ENCODE results near the gene ARHGEF28. TPM values are rescaled to one million over a fixed set of nuclear protein-coding genes. Genes with fewer than 3 reads are reported as not detected.

The ARHGEF28 gene
- total and polyA plus RNA-seq, 9 of the 15 experiments (the other 6 are each of a cell fraction or from before 2014, with no cell fraction given), result 0.27 TPM; not detected in 8

DNA sequence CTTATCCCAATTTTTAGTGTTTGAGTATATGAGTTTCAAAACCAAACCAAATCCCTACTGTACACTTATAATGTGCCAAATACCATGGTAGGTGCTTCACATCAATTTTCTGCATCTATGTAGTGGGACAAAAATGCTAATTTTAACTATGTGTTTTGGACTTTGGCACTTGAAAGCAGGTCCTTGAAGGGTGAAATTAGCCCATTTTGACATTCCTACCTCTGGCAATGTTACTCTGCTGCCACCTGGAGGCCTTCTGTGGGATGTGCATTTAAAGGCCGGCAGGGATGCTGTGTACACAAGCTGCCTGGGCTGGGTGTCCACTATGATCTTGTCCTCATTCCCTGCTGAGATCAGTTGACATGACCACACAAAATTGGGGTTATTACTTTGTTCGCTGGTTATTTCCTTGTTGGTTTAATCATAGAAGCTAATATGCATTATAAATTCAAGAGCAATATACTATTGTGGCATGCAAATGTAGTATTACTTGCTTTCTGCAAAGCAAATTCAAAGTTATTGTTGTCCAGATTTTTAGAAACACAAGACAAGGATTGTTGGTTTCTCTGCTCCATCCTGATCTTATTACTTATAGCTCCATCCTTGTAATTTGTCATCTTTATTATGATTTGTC, 166.8 kb downstream of the ARHGEF28 start (continued):
- TF ChIP-seq, protein P1, sequence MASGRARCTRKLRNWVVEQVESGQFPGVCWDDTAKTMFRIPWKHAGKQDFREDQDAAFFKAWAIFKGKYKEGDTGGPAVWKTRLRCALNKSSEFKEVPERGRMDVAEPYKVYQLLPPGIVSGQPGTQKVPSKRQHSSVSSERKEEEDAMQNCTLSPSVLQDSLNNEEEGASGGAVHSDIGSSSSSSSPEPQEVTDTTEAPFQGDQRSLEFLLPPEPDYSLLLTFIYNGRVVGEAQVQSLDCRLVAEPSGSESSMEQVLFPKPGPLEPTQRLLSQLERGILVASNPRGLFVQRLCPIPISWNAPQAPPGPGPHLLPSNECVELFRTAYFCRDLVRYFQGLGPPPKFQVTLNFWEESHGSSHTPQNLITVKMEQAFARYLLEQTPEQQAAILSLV (tag; IDR thresholded peaks at IDR 0.05), result no peak
- peak; percentile 70 for TF ChIP-seq TEAD4 (IDR thresholded peaks at IDR 0.05; ENCODE audit: low read length)
- TF ChIP-seq TEAD4 (CRISPR knock-in tag; IDR thresholded peaks at IDR 0.05; ENCODE audit: borderline replicate concordance), result no peak
- TF ChIP-seq STAG1 (CRISPR knock-in tag; IDR thresholded peaks at IDR 0.05; ENCODE audit: borderline replicate concordance), result peak; percentile 91
- TF ChIP-seq CC2D1A (IDR thresholded peaks at IDR 0.05), result 0 out of 2 replicates have a peak, but pooled peaks have one; percentile 38
- 0 out of 4 replicates have a peak, but pooled peaks of 1 of the 2 experiments have one; percentile 20 for TF ChIP-seq MAZ (CRISPR knock-in tag; conservative IDR thresholded peaks at IDR 0.05 in 1 of 2, IDR thresholded peaks at IDR 0.05 in 1 of 2)
- no peak for TF ChIP-seq RNF2 (IDR thresholded peaks at IDR 0.05)
- TF ChIP-seq EWSR1 (IDR thresholded peaks at IDR 0.05; ENCODE audit: borderline replicate concordance, low read depth, partially characterized antibody), result no peak
- no peak for TF ChIP-seq KAT8 (IDR thresholded peaks at IDR 0.05; ENCODE audit: low read depth)
- peak; percentile 57 to 66; a peak in 2 of 4 replicates for TF ChIP-seq FOXK2 (conservative IDR thresholded peaks at IDR 0.05 in 1 of 2, IDR thresholded peaks at IDR 0.05 in 1 of 2; ENCODE audit: low read depth in 2 of 2)
- TF ChIP-seq FOXA3 (CRISPR knock-in tag; conservative IDR thresholded peaks at IDR 0.05 in 1 of 2, IDR thresholded peaks at IDR 0.05 in 1 of 2), result peak; percentile 81 to 93
- TF ChIP-seq SNRNP70 (optimal IDR thresholded peaks at IDR 0.05; ENCODE audit: low read depth, low read length), result no peak
- TF ChIP-seq, protein P2, sequence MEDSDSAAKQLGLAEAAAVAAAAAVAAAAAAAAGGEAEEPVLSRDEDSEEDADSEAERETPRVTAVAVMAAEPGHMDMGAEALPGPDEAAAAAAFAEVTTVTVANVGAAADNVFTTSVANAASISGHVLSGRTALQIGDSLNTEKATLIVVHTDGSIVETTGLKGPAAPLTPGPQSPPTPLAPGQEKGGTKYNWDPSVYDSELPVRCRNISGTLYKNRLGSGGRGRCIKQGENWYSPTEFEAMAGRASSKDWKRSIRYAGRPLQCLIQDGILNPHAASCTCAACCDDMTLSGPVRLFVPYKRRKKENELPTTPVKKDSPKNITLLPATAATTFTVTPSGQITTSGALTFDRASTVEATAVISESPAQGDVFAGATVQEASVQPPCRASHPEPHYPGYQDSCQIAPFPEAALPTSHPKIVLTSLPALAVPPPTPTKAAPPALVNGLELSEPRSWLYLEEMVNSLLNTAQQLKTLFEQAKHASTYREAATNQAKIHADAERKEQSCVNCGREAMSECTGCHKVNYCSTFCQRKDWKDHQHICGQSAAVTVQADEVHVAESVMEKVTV (CRISPR knock-in tag; IDR thresholded peaks at IDR 0.05), result peak; percentile 94
- TF ChIP-seq, protein P3, sequence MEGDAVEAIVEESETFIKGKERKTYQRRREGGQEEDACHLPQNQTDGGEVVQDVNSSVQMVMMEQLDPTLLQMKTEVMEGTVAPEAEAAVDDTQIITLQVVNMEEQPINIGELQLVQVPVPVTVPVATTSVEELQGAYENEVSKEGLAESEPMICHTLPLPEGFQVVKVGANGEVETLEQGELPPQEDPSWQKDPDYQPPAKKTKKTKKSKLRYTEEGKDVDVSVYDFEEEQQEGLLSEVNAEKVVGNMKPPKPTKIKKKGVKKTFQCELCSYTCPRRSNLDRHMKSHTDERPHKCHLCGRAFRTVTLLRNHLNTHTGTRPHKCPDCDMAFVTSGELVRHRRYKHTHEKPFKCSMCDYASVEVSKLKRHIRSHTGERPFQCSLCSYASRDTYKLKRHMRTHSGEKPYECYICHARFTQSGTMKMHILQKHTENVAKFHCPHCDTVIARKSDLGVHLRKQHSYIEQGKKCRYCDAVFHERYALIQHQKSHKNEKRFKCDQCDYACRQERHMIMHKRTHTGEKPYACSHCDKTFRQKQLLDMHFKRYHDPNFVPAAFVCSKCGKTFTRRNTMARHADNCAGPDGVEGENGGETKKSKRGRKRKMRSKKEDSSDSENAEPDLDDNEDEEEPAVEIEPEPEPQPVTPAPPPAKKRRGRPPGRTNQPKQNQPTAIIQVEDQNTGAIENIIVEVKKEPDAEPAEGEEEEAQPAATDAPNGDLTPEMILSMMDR (IDR thresholded peaks at IDR 0.05 in 2 of 3, conservative IDR thresholded peaks at IDR 0.05 in 1 of 3; ENCODE audit: insufficient read depth in 2 of 3, low read depth in 1 of 3, low read length in 3 of 3), result peak; percentile 89 to 94 (median 90)
- no peak for TF ChIP-seq RBM39 (optimal IDR thresholded peaks at IDR 0.05; ENCODE audit: low read depth, low read length)
- TF ChIP-seq, protein P4, sequence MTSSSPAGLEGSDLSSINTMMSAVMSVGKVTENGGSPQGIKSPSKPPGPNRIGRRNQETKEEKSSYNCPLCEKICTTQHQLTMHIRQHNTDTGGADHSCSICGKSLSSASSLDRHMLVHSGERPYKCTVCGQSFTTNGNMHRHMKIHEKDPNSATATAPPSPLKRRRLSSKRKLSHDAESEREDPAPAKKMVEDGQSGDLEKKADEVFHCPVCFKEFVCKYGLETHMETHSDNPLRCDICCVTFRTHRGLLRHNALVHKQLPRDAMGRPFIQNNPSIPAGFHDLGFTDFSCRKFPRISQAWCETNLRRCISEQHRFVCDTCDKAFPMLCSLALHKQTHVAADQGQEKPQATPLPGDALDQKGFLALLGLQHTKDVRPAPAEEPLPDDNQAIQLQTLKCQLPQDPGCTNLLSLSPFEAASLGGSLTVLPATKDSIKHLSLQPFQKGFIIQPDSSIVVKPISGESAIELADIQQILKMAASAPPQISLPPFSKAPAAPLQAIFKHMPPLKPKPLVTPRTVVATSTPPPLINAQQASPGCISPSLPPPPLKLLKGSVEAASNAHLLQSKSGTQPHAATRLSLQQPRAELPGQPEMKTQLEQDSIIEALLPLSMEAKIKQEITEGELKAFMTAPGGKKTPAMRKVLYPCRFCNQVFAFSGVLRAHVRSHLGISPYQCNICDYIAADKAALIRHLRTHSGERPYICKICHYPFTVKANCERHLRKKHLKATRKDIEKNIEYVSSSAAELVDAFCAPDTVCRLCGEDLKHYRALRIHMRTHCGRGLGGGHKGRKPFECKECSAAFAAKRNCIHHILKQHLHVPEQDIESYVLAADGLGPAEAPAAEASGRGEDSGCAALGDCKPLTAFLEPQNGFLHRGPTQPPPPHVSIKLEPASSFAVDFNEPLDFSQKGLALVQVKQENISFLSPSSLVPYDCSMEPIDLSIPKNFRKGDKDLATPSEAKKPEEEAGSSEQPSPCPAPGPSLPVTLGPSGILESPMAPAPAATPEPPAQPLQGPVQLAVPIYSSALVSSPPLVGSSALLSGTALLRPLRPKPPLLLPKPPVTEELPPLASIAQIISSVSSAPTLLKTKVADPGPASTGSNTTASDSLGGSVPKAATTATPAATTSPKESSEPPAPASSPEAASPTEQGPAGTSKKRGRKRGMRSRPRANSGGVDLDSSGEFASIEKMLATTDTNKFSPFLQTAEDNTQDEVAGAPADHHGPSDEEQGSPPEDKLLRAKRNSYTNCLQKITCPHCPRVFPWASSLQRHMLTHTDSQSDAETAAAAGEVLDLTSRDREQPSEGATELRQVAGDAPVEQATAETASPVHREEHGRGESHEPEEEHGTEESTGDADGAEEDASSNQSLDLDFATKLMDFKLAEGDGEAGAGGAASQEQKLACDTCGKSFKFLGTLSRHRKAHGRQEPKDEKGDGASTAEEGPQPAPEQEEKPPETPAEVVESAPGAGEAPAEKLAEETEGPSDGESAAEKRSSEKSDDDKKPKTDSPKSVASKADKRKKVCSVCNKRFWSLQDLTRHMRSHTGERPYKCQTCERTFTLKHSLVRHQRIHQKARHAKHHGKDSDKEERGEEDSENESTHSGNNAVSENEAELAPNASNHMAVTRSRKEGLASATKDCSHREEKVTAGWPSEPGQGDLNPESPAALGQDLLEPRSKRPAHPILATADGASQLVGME (CRISPR knock-in tag; IDR thresholded peaks at IDR 0.05), result no peak
- no peak for TF ChIP-seq TBP (optimal IDR thresholded peaks at IDR 0.05; ENCODE audit: low read depth, low read length)
